ENCODE measurements around the gene NSMCE3.
"Not testable (repeated sequence)": the region's sequence is repeated elsewhere in the genome, so short reads cannot be mapped to it uniquely, and the experiment has no call there.

NSMCE3 gene

DNA sequence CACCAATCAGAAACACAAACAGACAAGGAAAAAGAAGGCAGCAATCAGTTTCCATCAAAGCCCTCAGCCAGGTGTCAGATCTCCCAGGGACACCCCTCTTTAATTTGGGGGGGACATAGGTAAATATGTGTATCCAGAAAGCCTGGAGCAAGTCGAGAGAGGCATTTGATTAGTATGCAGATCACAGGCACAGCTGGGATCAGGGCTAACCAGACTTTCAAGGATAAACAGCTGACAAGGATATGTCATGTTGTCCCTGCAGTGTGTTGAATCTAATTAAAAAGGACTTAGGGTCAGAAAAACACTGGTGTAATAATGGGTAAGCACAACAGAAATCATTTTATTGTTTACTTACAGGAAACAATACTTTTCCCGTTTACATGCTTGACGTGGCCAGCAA is 30.2 kb downstream of the NSMCE3 start:
- TF ChIP-seq, protein P1, sequence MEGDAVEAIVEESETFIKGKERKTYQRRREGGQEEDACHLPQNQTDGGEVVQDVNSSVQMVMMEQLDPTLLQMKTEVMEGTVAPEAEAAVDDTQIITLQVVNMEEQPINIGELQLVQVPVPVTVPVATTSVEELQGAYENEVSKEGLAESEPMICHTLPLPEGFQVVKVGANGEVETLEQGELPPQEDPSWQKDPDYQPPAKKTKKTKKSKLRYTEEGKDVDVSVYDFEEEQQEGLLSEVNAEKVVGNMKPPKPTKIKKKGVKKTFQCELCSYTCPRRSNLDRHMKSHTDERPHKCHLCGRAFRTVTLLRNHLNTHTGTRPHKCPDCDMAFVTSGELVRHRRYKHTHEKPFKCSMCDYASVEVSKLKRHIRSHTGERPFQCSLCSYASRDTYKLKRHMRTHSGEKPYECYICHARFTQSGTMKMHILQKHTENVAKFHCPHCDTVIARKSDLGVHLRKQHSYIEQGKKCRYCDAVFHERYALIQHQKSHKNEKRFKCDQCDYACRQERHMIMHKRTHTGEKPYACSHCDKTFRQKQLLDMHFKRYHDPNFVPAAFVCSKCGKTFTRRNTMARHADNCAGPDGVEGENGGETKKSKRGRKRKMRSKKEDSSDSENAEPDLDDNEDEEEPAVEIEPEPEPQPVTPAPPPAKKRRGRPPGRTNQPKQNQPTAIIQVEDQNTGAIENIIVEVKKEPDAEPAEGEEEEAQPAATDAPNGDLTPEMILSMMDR (conservative IDR thresholded peaks at IDR 0.05; ENCODE audit: low read depth, low read length), result no peak

DNA sequence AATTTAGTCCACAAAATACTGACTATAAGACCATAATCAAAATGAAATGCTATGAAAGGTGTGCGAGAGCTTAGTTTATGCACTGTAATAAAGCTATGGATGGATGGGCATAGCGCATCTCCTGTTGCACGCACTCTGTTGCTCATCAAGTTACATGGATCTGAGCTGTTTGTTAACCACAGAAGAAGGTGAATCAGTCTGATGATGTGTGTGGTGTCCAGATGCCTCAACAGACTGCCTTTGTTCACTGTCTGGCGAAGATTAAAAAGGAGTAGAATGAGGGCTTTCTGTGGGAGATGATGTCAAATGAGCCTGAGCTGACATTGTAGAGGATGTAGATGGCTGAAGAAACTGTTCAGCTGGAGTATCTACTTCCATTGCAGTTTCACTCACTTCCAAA is 36.1 kb downstream of the NSMCE3 start:
- TF ChIP-seq, protein P1 (conservative IDR thresholded peaks at IDR 0.05; ENCODE audit: low read depth, low read length), result no peak
- DNase-seq (ENCODE audit: low read depth), result no peak
- no peak overlapping the region for H3K4me3 ChIP-seq (ENCODE audit: low read depth, low read length)

More for the DNA sequence above, 30.2 kb downstream of the NSMCE3 start:
- DNase-seq (ENCODE audit: low read depth), result no peak
- H3K4me3 ChIP-seq (ENCODE audit: low read depth, low read length), result no peak overlapping the region

DNA sequence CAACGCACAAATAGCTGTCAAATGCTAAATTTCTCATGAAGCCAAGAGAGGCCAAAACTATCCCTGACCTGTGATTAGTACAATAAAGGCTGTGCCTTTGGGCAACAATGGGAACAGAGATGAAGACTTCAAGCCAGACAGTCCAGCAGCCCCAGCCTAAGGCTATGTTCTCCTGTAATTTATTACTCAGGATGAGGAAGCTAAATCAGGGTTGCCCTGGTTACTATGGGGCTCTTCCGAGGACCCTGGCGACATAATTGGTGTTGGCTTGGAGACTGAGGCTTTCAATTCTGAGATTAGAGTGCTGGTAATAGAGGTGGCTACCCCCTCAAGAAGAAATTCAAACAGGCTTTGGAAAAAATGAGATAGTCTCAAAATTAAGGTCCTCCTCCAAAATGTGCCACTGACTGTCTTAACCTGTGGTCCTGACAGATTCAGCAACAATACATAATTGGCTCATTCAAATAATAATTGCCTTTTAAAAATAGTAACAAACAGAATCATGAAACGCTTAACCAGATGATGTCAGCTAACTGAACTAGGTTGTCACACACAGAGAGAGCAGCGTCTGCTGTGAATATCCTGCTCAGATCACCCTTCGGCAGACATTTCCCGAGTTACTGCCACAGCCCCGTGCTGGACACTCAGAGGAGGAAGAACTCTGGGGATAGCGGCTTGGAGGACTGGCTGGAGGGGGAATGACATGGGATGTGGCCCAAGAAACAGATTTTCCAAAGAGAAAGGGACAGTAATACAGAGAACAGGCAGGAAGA is 43.0 kb downstream of the NSMCE3 start:
- no peak for DNase-seq (ENCODE audit: low read depth)
- no peak overlapping the region for H3K4me3 ChIP-seq (ENCODE audit: low read depth, low read length)
- TF ChIP-seq, protein P1 (conservative IDR thresholded peaks at IDR 0.05; ENCODE audit: low read depth, low read length), result no peak

DNA sequence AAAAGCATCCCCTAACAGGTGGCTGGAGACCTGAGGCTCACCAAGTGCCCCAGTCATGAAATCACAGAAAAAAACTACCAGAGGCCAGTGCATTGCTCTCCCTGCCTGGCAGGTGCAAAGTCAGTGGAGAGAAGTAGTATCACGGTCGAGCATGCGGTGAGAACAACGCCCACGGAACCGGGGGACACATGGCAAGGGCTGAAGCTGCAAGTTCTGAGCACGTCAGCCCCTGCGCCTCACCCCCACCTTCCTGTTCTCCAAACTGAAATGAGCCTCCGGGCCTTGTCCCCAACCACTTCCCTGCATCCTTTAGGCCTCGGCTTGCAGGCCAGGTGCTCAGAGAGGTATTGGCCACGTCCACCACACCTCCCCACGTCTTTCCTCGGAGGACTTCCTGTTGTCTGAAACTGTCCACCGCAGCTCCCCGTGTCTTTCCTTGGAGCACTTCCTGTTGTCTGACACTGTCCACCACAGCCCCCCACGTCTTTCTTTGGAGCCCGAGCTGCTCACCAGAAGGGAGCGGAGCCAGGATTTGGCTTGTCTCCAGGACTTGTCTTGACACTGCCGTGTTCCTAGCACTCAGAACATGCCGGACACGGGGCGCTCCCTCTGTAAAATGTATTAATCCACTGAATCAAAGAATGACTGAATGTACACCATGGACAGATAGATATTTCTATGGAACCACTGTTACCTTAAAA is 43.9 kb downstream of the NSMCE3 start:
- no peak overlapping the region for H3K4me3 ChIP-seq (ENCODE audit: low read depth, low read length)
- TF ChIP-seq, protein P1 (conservative IDR thresholded peaks at IDR 0.05; ENCODE audit: low read depth, low read length), result no peak
- no peak for DNase-seq (ENCODE audit: low read depth)

DNA sequence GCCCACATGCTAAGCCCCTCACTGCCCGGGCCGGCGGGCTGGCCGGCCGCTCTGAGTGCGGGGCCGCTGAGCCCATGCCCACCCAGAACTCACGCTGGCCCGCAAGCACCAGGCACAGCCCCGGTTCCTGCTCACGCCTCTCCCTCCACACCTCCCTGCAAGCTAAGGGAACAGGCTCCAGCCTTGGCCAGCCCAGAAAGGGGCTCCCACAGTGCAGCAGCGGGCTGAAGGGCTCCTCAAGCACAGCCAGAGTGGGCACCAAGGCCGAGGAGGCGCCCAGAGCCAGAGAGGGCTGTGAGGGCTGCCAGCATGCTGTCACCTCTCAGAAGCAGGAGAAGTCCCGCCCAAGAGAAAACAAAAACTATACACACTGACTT is 44.6 kb downstream of the NSMCE3 start:
- DNase-seq (ENCODE audit: low read depth); H3K4me3 ChIP-seq (ENCODE audit: low read depth, low read length): not testable (repeated sequence)

DNA sequence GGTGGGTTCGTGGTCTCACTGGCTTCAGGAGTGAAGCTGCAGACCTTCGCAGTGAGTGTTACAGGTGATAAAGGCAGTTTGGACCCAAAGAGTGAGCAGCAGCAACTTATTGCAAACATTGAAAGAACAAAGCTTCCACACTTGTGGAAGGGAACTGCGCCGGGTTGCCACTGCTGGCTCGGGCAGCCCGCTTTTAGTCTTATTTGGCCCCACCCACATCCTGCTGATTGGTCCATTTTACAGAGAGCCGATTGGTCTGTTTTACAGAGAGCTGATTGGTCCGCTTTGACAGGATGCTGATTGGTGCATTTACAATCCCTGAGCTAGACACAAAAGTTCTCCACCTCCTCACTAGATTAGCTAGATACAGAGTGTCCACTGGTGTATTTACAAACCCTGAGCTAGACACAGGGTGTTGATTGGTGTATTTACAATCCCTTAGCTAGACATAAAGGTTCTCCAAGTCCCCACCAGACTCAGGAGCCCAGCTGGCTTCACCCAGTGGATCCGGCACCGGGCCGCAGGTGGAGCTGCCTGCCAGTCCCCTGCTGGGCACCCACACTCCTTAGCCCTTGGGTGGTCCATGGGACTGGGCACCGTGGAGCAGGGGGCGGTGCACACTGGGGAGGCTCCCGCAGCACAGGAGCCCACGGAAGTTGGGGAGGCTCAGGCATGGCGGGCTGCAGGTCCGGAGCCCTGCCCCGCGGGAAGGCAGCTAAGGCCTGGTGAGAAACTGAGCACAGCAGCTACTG is 45.2 kb downstream of the NSMCE3 start:
- DNase-seq (ENCODE audit: low read depth); H3K4me3 ChIP-seq (ENCODE audit: low read depth, low read length): not testable (repeated sequence)

DNA sequence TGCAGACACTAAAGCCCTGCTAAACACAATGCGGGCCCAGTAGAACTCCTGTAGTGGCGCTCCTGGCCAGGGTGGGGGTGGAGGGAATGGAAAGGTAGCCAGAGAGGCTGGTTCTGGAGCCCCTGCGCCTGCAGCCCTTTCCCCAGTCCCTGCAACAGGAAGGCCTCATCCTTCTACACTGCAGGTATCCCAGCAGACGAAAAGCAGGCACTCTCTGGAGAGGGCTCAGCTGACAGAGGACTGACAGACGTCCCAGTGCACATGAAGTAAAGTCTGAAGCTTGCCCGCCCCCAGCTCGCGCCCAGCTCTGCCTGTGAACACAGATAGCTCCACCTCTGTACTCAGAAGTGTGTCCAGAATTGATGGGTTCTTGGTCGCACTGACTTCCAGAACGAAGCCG is 46.0 kb downstream of the NSMCE3 start:
- TF ChIP-seq, protein P1 (conservative IDR thresholded peaks at IDR 0.05; ENCODE audit: low read depth, low read length), result no peak
- no peak for DNase-seq (ENCODE audit: low read depth)
- no peak overlapping the region for H3K4me3 ChIP-seq (ENCODE audit: low read depth, low read length)
